G401.6 (cell line): Measurements from ENCODE around the gene MEA1.
A peak's percentile ranks its signal among the peaks of the same experiment; 100 is the strongest.
"Not testable (repeated sequence)": the region's sequence is repeated elsewhere in the genome, so short reads cannot be mapped to it uniquely, and the experiment has no call there.

Experiments used
- FAIRE-seq: peaks from 2 replicates; lab custom pipeline; 2012; peaks lifted over from hg19 to GRCh38; lab: Jason Lieb, UNC

Gene MEA1

DNA sequence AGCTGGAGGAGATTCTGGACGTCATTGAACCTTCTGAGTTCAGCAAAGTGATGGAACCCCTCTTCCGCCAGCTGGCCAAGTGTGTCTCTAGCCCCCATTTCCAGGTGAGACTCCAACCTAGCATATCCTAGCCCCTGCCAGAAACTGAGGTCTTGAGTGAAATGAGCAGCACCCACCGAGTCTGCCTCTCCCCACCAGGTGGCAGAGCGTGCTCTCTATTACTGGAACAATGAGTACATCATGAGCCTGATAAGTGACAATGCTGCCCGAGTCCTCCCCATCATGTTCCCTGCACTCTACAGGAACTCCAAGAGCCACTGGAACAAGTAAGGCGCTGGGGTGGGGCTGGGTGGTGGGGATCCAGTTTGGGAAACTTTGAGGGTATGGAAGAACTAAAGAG, 4.6 kb downstream of the MEA1 start:
- FAIRE-seq = no peak

GRCh38 chr6:43007126-43007525, 6.6 kb downstream of the MEA1 start:
- no peak for FAIRE-seq

GRCh38 chr6:43006251-43006650, 7.5 kb downstream of the MEA1 start:
- no peak for FAIRE-seq

DNA sequence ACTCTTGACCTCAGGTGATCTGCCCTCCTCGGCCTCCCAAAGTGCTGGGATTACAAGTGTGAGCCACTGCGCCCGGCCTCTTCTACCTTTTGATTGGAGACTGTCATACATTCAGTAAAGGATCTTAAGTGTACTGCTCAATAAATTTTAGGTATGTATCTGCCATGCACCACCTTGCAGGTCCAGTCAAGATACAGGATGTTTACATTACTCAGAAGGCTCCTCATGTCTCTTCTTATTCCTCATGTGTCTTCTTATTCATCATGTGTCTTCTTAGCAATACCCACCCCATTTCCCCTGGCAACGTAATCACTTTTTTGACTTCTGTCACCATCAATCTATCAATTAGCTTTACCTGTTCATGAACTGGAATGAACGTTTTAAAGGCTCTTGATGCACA, 7.9 kb downstream of the MEA1 start:
- FAIRE-seq = no peak

DNA sequence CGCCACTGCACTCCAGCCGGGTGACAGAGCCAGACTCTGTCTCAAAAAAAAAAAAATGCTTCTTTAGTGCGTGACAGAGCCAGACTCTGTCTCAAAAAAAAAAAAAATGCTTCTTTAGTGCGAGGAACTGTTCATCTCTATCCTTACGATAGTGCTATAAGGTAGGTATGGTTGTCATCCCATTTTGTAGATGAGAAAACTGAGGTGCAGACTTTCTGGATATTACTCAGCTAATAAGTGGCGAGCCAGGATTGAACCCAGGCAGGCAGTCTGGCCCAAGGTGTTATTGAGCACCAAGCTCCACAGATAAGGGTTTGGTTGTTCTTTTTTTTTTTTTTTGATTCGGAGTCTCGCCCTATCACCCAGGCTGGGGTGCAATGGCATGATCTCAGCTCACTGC, 11.9 kb downstream of the MEA1 start:
- FAIRE-seq = no peak

DNA sequence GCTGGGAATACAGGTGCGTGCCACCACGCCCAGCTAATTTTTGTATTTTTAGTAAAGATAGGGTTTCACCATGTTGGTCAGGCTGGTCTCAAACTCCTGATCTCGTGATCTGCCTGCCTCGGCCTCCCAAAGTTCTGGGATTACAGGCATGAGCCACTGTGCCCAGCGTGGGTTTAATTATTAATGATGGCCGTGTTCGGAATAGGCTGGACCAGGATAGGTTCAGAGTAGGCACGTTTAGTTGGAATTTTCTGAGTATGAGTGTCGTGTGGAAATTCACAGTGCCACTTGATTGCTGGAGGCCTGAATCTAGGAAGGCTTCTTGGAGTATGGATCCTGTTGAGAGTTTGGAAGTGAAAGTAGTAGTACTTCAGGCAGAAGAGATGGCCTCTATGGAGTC, 15.5 kb downstream of the MEA1 start:
- not testable (repeated sequence) for FAIRE-seq

GRCh38 chr6:42996513-42996912, 17.2 kb downstream of the MEA1 start:
- peak; percentile 75 for FAIRE-seq

- no peak for FAIRE-seq
These were observed 20.3 kb downstream of the MEA1 start for GRCh38 chr6:42993445-42993844.

DNA sequence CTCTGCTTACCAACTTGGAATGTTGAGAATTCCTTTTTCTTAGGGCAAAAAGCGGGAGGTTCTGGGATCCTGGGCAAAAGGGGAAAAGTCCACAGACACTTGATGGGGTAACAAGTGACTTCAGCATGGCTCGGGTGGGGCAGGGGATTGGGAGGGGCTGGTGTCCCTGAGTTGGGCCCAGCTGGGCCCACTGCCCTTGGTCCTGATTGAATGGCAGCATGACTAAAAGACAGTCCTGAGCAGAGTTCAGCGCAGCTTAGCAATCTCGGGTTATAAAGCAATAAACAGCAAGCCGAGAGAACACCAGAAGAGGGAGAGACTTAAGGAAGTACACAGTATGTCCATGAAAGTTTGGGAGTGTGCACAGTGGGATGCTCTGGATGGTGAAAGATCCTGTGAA, 23.8 kb downstream of the MEA1 start:
- FAIRE-seq = no peak

DNA sequence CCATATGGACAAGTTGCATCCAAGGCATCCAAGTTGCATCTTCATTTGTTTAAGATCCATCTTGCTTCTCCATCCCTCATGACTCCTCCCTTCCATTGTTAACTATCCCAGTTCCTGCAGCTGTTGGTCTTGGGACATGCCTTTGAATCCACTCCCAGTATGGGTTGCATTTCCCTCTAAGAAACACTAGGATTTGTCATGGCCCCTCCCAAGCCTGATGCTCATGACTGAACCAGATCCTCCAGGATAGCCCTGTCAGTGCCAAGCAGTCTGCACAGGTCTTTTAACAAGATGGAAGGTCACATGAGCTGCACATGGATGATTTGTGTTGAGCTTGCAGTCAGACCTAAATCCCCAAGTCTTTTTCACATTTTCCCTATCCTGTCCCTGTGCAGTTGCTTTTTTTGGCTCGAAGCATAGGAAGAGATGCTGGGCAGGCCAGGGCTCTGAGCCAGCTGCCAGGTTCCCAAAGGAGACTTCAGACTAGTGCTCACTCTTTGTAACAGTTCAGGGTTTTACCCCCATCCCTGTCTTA, 25.2 kb downstream of the MEA1 start:
- no peak for FAIRE-seq

DNA sequence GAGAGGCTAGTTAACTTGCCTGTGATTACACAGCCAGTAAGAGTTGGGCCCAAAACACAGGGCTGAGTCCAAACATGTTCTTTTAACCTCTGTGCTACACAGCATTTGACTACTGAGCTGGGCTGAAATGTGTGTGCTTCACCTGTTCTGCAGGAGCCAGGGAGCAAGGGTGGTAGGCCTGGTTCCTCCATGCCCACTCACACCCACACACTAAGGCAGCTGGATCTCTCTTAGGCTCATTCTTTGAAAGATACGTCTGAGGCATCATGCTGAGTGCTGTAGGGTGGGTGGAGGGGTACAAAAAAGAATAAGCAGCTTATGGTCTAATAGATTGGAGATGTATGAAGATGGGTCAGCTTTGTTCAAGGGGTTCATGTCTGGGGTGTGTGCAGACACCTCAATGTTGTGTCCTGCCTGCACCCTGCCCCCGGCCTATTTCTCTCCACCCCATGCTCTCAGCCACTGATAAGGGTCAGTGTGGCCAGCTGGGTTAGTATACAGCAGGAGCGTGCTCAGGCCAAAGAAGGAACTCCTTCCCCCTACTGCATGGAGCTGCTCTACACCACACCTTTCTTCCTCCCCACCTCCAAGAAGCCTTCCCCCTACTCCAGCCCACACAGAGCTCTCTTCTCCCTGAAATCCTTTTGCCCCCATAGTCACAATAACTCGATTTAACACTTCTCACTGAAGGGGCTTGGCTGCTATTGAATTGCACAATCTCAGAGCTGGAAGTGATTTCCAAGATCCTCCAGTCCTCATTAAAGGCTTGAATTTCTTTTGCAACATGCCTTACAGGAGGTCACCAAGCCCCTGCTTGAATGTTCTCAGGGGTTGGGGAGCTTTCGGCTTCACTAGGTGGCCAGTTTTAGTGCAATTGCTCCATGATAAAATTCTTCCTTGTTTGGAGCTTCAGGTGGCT, 26.0 kb downstream of the MEA1 start:
- FAIRE-seq = no peak

DNA sequence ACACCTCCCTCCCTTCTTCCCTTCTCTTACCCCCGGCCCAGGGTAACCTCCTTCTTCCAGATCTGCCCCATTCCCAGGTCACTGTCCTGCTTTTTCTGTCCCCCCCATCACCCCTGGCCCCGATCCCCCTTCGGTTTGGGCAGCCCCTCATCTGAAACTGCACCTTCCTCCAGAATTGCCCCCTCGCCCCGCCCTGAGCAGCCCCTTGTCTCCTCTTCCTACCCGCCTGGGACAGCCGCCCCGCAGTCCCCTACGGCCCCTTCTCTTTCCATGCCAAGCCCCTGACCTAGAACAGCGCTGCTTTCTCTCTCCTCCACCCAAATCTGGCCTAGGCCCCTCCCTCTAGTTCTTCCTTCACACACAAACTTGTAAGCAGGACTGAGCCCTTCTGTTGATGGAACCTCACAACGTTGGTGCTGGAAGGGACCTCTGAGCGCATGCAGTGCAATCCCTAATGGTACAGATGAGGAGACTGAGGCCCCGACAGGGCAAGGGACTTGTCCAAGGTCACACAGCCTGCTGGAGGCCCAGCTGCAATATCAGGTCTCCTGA, 28.7 kb downstream of the MEA1 start:
- no peak for FAIRE-seq

- peak; percentile 97 for FAIRE-seq
These were observed 29.5 kb downstream of the MEA1 start, which contains the start of gene PPP2R5D for GRCh38 chr6:42984001-42984923. Gene PPP2R5D, plus strand, starts transcription at chr6:42984570. Its CDS starts 108 bp downstream, at chr6:42984678.

GRCh38 chr6:42981836-42982235, 31.9 kb downstream of the MEA1 start:
- no peak for FAIRE-seq

- no peak for FAIRE-seq
These were observed 34.1 kb downstream of the MEA1 start for GRCh38 chr6:42979523-42980177.

DNA sequence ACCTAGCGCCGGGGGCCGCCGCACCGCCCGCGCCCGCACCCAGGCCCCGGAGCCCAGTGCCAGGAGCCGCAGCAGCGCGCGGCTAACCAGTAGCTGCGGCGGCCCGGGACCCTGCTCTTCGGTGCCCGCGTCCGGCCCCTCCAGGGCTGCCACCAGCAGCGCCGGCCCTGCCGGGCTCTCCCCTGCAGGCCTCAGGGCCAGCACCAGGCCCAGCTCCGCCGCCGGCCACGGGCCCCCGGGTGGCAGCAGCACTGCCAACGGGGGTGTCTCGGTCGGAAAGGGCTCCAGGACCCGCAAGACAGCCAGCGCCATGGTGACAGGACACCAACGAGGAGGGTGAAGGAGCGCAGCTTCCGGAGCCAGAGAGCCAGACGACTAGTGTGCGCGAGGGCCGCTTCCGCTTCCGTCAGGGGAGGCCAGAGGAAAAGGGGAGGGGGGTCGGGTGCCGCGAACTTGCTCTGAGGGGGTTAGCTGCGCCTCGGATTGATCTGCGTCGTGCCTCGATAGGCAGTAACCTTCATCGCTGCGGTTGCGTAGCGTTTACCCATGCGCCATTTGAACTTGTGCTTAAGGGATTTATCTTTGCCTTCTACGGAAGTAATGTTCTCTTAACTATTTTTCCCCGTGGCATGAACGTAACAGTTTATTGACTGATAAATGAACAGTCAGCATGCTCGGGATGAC, 34.8 kb downstream of the MEA1 start, which contains the start of gene PEX6:
Gene PEX6, minus strand, starts transcription at position 343 of the 684 bp plus-strand sequence. Its CDS starts 31 bp downstream, at position 312.
- peak; percentile 58 for FAIRE-seq

DNA sequence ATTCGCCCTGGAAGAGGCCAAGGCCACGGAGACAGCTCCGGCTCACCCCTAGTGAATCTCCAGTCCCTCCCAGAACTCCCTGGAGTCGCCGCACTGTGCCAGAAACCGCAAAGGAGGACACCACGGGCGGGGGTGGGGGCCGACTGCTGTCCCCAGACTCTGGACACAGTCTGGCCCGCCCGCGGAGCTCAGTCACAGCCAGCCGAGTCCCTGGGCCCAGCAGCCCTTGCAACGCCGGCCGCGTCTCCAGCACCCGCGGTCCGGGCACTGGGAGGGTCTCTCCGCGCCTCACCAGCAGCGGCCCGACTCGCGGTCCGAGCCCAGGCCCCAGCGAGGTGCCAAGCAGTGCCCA, 35.3 kb downstream of the MEA1 start:
- no peak for FAIRE-seq

DNA sequence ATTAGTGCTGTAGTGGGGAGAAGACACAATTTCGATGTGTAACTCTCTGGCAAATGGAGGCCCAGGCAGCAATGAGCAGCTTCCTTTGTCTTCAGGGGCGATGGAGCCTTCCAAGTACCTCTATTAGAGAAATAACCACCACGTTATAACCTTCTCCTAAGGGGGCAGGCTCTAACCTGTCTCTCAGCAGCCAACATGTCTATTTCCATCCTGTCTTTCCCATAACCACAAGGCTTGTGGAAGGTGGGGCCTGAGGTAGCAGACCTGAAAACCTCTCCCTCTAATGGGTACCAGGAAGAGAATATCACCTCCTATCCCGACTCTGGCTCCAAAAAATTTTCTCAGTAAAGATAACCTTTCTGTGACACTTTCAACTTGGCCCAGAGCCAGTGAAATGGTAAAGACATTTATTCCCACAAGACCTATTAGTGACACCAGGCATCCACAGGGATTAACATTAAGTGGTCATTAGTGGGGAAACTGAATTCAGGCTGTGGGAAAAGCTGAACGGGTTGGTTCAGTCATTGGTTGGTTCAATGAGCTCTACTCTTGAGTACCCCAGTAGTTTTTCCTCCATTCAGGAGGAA, 38.7 kb downstream of the MEA1 start:
- no peak for FAIRE-seq

DNA sequence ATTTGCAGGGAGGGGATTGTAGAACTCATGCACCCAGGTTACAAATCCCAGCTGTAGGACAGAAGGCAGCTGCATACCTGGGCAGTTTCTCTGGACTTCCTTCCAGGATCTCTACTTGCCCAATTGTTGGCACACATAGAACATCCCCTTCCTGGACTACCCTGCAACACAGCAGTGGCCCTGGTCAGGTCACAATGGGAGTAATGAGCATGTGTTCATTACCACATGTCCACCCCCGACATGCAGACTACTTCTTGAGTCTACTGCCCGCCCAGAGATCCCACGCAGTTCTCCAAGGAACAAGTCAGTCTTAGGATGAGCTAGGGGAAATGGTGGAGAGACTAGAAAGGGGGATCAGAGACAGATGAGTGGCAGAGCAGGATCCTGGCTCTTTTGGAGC, 39.8 kb downstream of the MEA1 start:
- no peak for FAIRE-seq

- FAIRE-seq = no peak
These were observed 41.9 kb downstream of the MEA1 start for GRCh38 chr6:42971746-42972327.
